GM23248 (cell line): ENCODE measurements around the gene CORO2A. TPM values are rescaled to one million over a fixed set of nuclear protein-coding genes. Genes with fewer than 3 reads are reported as not detected.

Experiments
- DNase-seq: peaks from one replicate; pipeline ENCODE4 v3.0.0-alpha.2; 2015
- H2AFZ ChIP-seq: fragments of 200-600 bp; sonication (generic); 2 replicates; pipeline ENCODE4 v1.6.1; 2016; ENCODE audit warnings: antibody characterized with exemption
- H3F3A ChIP-seq: fragments of 200-600 bp; sonication (generic); 2 replicates; pipeline ENCODE4 v1.6.1; 2016; ENCODE audit warnings: mild to moderate bottlenecking, antibody characterized with exemption, mixed run types; ENCODE audit not compliant: insufficient read depth
- H3K27ac ChIP-seq: fragments of 200-600 bp; sonication (generic); 2 replicates; pipeline ENCODE4 v1.5.1; 2016; ENCODE audit warnings: mild to moderate bottlenecking
- H3K27me3 ChIP-seq: fragments of 200-600 bp; sonication (generic); replicated peaks from 2 replicates; pipeline ENCODE4 v1.6.1; 2016; ENCODE audit warnings: mild to moderate bottlenecking; ENCODE audit not compliant: insufficient read depth
- H3K36me3 ChIP-seq: fragments of 200-600 bp; sonication (generic); 2 replicates; pipeline ENCODE4 v1.6.1; 2016; ENCODE audit warnings: low read depth, mild to moderate bottlenecking
- H3K4me1 ChIP-seq: fragments of 200-600 bp; sonication (generic); 2 replicates; pipeline ENCODE4 v1.6.1; 2016; ENCODE audit warnings: mild to moderate bottlenecking; ENCODE audit not compliant: insufficient read depth
- H3K4me2 ChIP-seq: fragments of 200-600 bp; sonication (generic); one replicate; pipeline ENCODE4 v1.6.1; 2016; ENCODE audit warnings: mild to moderate bottlenecking; ENCODE audit not compliant: unreplicated experiment
- H3K4me3 ChIP-seq: fragments of 200-600 bp; sonication (generic); 2 replicates; pipeline ENCODE4 v1.5.1; 2016; ENCODE audit warnings: mild to moderate bottlenecking
- H3K79me2 ChIP-seq: fragments of 200-600 bp; sonication (generic); 2 replicates; pipeline ENCODE4 v1.6.1; 2016; ENCODE audit warnings: mild to moderate bottlenecking; ENCODE audit not compliant: insufficient read depth
- H3K9ac ChIP-seq: fragments of 200-600 bp; sonication (generic); 2 replicates; pipeline ENCODE4 v1.6.1; 2016; ENCODE audit warnings: mild to moderate bottlenecking
- H3K9me2 ChIP-seq: fragments of 200-600 bp; sonication (generic); 2 replicates; pipeline ENCODE4 v1.6.1; 2016; ENCODE audit warnings: mixed run types, mild to moderate bottlenecking, moderate library complexity; ENCODE audit not compliant: insufficient read depth
- H3K9me3 ChIP-seq: fragments of 200-600 bp; sonication (generic); one replicate; pipeline ENCODE4 v1.6.1; 2017; ENCODE audit warnings: low read depth
- H4K20me1 ChIP-seq: fragments of 200-600 bp; sonication (generic); 2 replicates; pipeline ENCODE4 v1.6.0; 2016; ENCODE audit not compliant: insufficient read depth
- EZH2 ChIP-seq: fragments of 200-600 bp; sonication (generic); IDR thresholded peaks from 2 replicates; pipeline ENCODE4 v1.6.1; 2018; ENCODE audit warnings: antibody characterized with exemption, mild to moderate bottlenecking; ENCODE audit not compliant: insufficient read depth, poor library complexity, severe bottlenecking
- EZH2phosphoT487 ChIP-seq: fragments of 200-600 bp; sonication (generic); IDR thresholded peaks from 2 replicates; pipeline ENCODE4 v1.6.1; 2018; ENCODE audit warnings: antibody characterized with exemption, moderate library complexity, mild to moderate bottlenecking, low read depth; ENCODE audit not compliant: insufficient read depth
- WGBS, 2 experiments: methylation state at CpG; one replicate each; pipeline ENCODE4 v1.1.6; 2015 to 2017; ENCODE audit warnings: low lambda C conversion rate in 2 of 2, low coverage in 1 of 2; ENCODE audit errors: missing lambda C conversion rate in 2 of 2; 5-methylcytosine and 5-hydroxymethylcytosine counted together
- in situ Hi-C: fragments of 300-500 bp; cut with MboI; formaldehyde crosslinking; loops from 2 replicates; pipeline ENCODE4 v1.15.0; 2020
- polyA plus RNA-seq: library from polyadenylated mRNA; unstranded; fragments of >200 nt; fragmentation: Nextera tagmentation; extraction: Ambion mirVana; gene quantifications from 2 replicates; pipeline ENCODE4 v1.2.1, GENCODE V29; 2016
- total RNA-seq: library from RNA; depleted of rRNA; stranded (reverse); fragments of >200 nt; shearing (Covaris generic); gene quantifications from 2 replicates; pipeline ENCODE4 v1.2.3, GENCODE V29; 2014

Gene CORO2A
- total and polyA plus RNA-seq, 2 experiments from 2014 or later, result 0.86 to 1.3 TPM

- no peaks in the 10 kb centered on the region for H3K9me2 ChIP-seq
- no peak for TF ChIP-seq EZH2
- TF ChIP-seq EZH2phosphoT487, result no peak
- H3K36me3 ChIP-seq, result peaks cover 32% of the 10 kb centered on the region
- H3K4me2 ChIP-seq, result no peak overlapping the region
- H3K27me3 ChIP-seq, result no peaks in the 10 kb centered on the region
- H3K9ac ChIP-seq, result no peak overlapping the region
- H3K27ac ChIP-seq, result no peak overlapping the region
- H2AFZ ChIP-seq, result no peak overlapping the region
- 95% methylated on average over 9 of the region's 9 CpGs for WGBS, 2 experiments
- 0 out of 2 replicates have a peak, but pooled peaks cover 3% of the 10 kb centered on the region for H3K4me1 ChIP-seq
- no peaks in the 10 kb centered on the region for H3K79me2 ChIP-seq
- H3F3A ChIP-seq, result peaks cover 7% of the 10 kb centered on the region; the same call in 1 of the 2 replicates
- in situ Hi-C loops, result no loop called here
- DNase-seq, result no peak
- no peak overlapping the region for H3K4me3 ChIP-seq
- no peaks in the 10 kb centered on the region for H4K20me1 ChIP-seq
- no peaks in the 10 kb centered on the region for H3K9me3 ChIP-seq
These were observed 18.0 kb upstream of the CORO2A start for GRCh38 chr9:98210435-98210834.

GRCh38 chr9:98209530-98209929 is 17.1 kb upstream of the CORO2A start:
- Histone ChIP-seq H3K79me2 (no peaks in the 10 kb centered on the region), H3K36me3 (peaks cover 40% of the 10 kb centered on the region), H4K20me1 (no peaks in the 10 kb centered on the region), H3K9ac (no peak overlapping the region), H3K27me3 (no peaks in the 10 kb centered on the region), H3K4me2 (no peak overlapping the region), H2AFZ (no peak overlapping the region), H3K27ac (no peak overlapping the region), H3K4me1 (0 out of 2 replicates have a peak, but pooled peaks cover 3% of the 10 kb centered on the region), H3K4me3 (no peak overlapping the region), H3K9me3 (no peaks in the 10 kb centered on the region), H3F3A (peaks cover 10% of the 10 kb centered on the region; the same call in 1 of the 2 replicates), H3K9me2 (no peaks in the 10 kb centered on the region)
- 83 to 84% methylated on average over 3 of the region's 3 CpGs for WGBS, 2 experiments
- in situ Hi-C loops, result no loop called here
- TF ChIP-seq EZH2, result no peak
- no peak for TF ChIP-seq EZH2phosphoT487
- no peak for DNase-seq

GRCh38 chr9:98208635-98209034 is 16.2 kb upstream of the CORO2A start:
- no peak overlapping the region for H3K4me3 ChIP-seq
- 94 to 97% methylated on average over 20 of the region's 20 CpGs for WGBS, 2 experiments
- DNase-seq, result no peak
- peaks cover 37% of the 10 kb centered on the region for H3K36me3 ChIP-seq
- no peaks in the 10 kb centered on the region for H3K27me3 ChIP-seq
- 0 out of 2 replicates have a peak, but pooled peaks cover 3% of the 10 kb centered on the region for H3K4me1 ChIP-seq
- H3F3A ChIP-seq, result peaks cover 10% of the 10 kb centered on the region; the same call in 1 of the 2 replicates
- H4K20me1 ChIP-seq, result no peaks in the 10 kb centered on the region
- in situ Hi-C loops, result no loop called here
- no peaks in the 10 kb centered on the region for H3K9me3 ChIP-seq
- TF ChIP-seq EZH2phosphoT487, result no peak
- no peak for TF ChIP-seq EZH2
- H3K4me2 ChIP-seq, result no peak overlapping the region
- H3K9me2 ChIP-seq, result no peaks in the 10 kb centered on the region
- no peak overlapping the region for H3K9ac ChIP-seq
- H2AFZ ChIP-seq, result no peak overlapping the region
- no peaks in the 10 kb centered on the region for H3K79me2 ChIP-seq
- no peak overlapping the region for H3K27ac ChIP-seq

GRCh38 chr9:98207606-98208005 is 15.2 kb upstream of the CORO2A start:
- no peak overlapping the region for H3K4me2 ChIP-seq
- no peak for DNase-seq
- H3K79me2 ChIP-seq, result no peaks in the 10 kb centered on the region
- WGBS, 2 experiments, result 83% methylated on average over 4 of the region's 4 CpGs
- H3K9me3 ChIP-seq, result no peaks in the 10 kb centered on the region
- H3K4me3 ChIP-seq, result no peak overlapping the region
- no peak overlapping the region for H2AFZ ChIP-seq
- H3F3A ChIP-seq, result peaks cover 10% of the 10 kb centered on the region; the same call in 1 of the 2 replicates
- H3K36me3 ChIP-seq, result peaks cover 31% of the 10 kb centered on the region
- no peaks in the 10 kb centered on the region for H3K27me3 ChIP-seq
- no peaks in the 10 kb centered on the region for H4K20me1 ChIP-seq
- H3K4me1 ChIP-seq, result 0 out of 2 replicates have a peak, but pooled peaks cover 3% of the 10 kb centered on the region
- in situ Hi-C loops, result no loop called here
- H3K9me2 ChIP-seq, result no peaks in the 10 kb centered on the region
- H3K9ac ChIP-seq, result no peak overlapping the region
- TF ChIP-seq EZH2phosphoT487, result no peak
- TF ChIP-seq EZH2, result no peak
- H3K27ac ChIP-seq, result no peak overlapping the region
